ENCODE measurements around the gene ALG14. TPM values are rescaled to one million over a fixed set of nuclear protein-coding genes. Genes with fewer than 3 reads are reported as not detected.
A peak's percentile ranks its signal among the peaks of the same experiment; 100 is the strongest.
"Not testable (repeated sequence)": the region's sequence is repeated elsewhere in the genome, so short reads cannot be mapped to it uniquely, and the experiment has no call there.

ALG14 gene
- total RNA-seq, 1 donor from 2014 or later: 2.9 TPM

DNA sequence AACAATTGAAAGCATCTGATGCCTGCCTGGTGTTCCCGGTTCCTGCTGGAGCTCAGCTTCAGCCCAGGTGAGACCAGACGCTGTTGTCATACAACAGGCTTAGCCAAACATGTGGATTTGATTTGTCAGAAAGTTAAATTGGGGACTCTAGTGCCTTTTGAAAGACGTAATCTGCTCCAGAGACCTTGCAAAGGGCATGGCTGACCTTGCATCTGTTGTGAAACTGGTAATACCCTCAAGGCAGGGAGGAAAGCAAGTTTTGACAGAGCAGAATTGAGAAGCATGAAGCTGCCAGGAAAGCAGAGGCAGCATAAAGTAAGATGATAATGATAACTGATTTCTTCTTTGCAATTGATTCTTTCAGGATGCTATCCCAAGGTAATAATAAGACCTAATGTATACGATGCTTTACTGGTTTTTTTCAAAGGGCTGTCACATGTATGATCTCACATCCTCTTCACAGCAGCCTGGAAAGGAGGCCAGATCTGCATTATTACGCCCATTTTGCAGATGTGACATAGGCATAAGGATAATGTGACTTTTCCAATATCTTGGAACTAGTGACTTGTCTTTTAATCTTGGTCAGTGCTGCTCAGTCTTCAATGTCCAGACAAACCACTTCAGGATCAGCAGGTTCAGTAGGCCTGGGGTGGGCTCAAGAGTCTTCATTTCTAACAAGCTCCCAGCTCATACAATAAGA is 121.1 kb downstream of the ALG14 start:
- intact Hi-C loops (cut with DNase I): no loop called here
- ATAC-seq (ENCODE audit: poor library complexity): no peak
- DNase-seq: no peak

- ATAC-seq (ENCODE audit: poor library complexity): no peak
- no peak for DNase-seq
- intact Hi-C loops (cut with DNase I): no loop called here
These were observed 121.7 kb downstream of the ALG14 start for GRCh38 chr1:94951046-94951445.

- ATAC-seq (ENCODE audit: poor library complexity): no peak
- intact Hi-C loops (cut with DNase I): no loop called here
- DNase-seq: no peak
These were observed 122.8 kb downstream of the ALG14 start for GRCh38 chr1:94949681-94950661.

GRCh38 chr1:94947437-94947836 is 125.3 kb downstream of the ALG14 start:
- no peak for DNase-seq
- peak; percentile 85 for ATAC-seq (ENCODE audit: poor library complexity)
- intact Hi-C loops (cut with DNase I): no loop called here

DNA sequence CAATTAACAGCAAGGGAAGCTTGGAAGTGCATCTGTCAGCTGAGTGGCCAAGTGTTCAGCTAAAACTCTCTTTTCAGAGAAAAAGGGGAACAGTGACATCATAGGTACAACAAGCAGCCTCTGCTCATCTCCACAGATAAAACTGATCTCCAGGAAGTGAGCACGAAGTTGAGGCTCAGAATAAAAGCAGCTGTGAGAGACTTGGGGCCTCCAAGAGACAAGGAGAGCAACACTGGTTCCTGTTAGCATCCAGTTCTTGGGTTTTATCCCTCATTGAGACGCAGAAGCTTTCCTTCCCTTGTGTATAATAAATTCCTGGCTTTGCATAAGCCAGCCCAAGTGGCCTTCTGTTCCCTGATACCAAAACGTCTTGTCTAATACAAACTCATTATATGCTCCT is 125.9 kb downstream of the ALG14 start:
- intact Hi-C loops (cut with DNase I): no loop called here
- ATAC-seq (ENCODE audit: poor library complexity) (peak; percentile 24), DNase-seq (no peak)

- DNase-seq: no peak
- no peak for ATAC-seq (ENCODE audit: poor library complexity)
- intact Hi-C loops (cut with DNase I): no loop called here
These were observed 130.3 kb downstream of the ALG14 start for GRCh38 chr1:94942171-94943128.

DNA sequence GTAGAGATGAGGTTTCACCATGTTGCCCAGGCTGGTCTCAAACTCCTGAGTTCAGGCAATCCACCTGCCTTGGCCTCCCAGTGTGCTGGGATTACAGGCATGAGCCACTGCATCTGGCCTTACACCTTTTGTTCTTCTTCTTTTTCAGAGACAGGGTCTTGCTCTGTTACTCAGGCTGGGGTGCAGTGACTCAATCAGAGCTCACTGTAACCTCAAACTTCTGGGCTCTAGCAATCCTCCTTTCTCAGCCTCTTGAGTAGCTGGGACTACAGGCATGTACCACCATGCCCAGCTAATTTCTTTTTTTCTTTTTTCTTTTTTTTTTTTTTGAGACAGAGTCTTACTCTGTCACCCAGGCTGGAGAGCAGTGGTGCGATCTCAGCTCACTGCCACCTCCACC is 131.3 kb downstream of the ALG14 start:
- DNase-seq; ATAC-seq (ENCODE audit: poor library complexity); intact Hi-C loops (cut with DNase I): not testable (repeated sequence)

GRCh38 chr1:94940738-94941137 is 132.0 kb downstream of the ALG14 start:
- DNase-seq: no peak
- intact Hi-C loops (cut with DNase I): no loop called here
- no peak for ATAC-seq (ENCODE audit: poor library complexity)

GRCh38 chr1:94937820-94938219 is 134.9 kb downstream of the ALG14 start:
- intact Hi-C loops (cut with DNase I): no loop called here
- DNase-seq (no peak), ATAC-seq (ENCODE audit: poor library complexity) (no peak)

DNA sequence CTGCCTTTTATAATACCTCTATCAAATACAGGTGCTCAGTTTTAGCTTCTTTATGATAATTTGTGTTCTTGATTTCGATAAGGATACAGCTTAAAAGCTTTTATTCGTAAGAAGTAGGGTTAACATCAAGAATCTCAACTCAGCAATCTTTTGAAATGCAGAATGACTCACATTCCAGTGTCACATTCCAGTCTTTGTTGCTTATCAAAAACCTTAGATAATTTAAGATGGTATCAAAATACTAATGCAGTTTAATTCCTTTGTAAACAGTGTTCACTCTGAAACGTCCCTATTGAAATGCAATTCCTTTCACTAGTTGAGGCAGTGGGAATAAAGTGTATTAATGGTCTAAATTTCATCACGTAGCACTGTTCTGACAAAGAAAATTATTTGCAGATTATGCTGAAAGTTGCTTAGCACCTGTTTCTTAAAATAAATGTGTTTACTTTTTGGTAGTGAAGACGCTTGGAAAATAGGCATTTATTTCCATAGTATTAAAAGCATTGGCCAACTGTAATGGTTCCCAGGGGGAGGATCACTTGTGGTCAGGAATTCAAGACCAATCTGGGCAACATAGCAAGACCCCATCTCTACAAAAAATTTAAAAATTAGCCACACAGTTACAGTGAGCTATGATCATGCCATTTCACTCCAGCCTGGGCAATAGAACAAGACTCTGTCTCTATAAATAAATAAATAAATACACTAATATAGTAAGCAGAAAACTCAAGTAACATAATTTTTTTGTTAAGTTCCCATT is 135.7 kb downstream of the ALG14 start:
- intact Hi-C loops (cut with DNase I): no loop called here

GRCh38 chr1:94935476-94935875 is 137.3 kb downstream of the ALG14 start:
- DNase-seq: no peak
- no peak for ATAC-seq (ENCODE audit: poor library complexity)
- intact Hi-C loops (cut with DNase I): no loop called here

More for the DNA sequence above, 135.7 kb downstream of the ALG14 start:
- DNase-seq (no peak), ATAC-seq (ENCODE audit: poor library complexity) (no peak)

DNA sequence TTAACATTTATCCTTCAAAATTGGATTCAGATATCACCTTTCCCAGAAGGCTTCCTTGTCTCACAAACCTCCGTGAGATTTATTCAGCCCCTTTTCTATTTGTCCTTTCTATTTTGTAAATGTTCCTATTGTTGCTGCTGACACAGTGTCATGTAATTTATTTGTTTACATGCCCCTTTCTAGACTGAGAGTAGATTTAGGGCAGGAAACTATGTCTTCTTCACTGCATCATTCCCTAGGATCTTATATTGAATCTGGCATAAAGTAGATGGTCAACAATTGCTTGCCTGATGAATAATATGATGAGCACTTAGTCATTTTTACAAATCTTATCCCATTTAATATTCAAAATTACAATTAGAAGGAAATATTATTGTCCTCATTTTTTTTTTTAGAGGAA is 137.7 kb downstream of the ALG14 start:
- ATAC-seq (ENCODE audit: poor library complexity): no peak
- intact Hi-C loops (cut with DNase I): no loop called here

GRCh38 chr1:94934551-94934950 is 138.2 kb downstream of the ALG14 start:
- no peak for ATAC-seq (ENCODE audit: poor library complexity)
- intact Hi-C loops (cut with DNase I): no loop called here
- no peak for DNase-seq

More for the DNA sequence above, 137.7 kb downstream of the ALG14 start:
- no peak for DNase-seq

GRCh38 chr1:94931254-94931841 is 141.4 kb downstream of the ALG14 start:
- DNase-seq (no peak), ATAC-seq (ENCODE audit: poor library complexity) (no peak)
- intact Hi-C loops (cut with DNase I): no loop called here

DNA sequence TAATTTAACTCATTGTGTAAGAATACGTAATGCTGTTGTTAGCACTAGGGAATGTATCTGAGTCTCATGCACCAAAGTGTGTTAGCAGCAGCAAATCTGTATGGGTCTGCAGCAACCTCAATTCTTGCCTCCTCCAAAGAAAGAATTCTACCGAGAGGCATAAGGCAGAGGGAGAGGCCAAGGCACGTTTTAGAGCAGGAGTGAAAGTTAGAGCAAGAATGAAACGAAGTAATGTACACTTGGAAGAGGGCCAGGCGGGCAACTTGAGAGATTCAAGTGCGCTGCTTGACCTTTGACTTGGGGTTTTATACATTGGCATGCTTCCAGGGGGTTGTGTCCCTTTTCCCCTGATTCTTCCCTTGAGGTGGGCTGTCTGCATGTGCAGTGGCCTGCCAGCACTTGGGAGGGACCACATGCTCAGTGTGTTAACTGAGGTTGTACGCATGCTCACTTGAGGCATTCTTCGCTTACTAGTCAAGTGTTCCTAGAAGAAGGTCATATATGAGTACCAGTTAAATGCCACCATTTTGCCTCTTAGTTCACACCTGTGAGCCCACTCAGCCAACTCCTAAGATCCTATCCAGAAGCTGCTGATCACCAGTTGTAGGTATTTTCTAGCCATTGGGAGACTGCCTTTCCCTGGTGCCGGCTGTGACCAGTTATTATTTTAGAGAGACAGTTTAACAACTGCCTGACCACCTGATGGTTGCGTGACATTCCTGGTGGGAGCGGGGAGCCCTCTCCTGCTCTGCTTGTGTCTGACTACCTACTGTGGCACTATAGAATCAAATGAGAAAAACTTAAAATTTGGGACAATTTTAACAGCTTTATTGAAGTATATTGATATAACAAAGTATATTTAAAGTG is 143.2 kb downstream of the ALG14 start:
- no peak for DNase-seq
- ATAC-seq (ENCODE audit: poor library complexity): no peak
- intact Hi-C loops (cut with DNase I): loop anchor here (10.0 kb wide), 1 partner anchor 85 kb away; no protein-coding TSS in a partner anchor

DNA sequence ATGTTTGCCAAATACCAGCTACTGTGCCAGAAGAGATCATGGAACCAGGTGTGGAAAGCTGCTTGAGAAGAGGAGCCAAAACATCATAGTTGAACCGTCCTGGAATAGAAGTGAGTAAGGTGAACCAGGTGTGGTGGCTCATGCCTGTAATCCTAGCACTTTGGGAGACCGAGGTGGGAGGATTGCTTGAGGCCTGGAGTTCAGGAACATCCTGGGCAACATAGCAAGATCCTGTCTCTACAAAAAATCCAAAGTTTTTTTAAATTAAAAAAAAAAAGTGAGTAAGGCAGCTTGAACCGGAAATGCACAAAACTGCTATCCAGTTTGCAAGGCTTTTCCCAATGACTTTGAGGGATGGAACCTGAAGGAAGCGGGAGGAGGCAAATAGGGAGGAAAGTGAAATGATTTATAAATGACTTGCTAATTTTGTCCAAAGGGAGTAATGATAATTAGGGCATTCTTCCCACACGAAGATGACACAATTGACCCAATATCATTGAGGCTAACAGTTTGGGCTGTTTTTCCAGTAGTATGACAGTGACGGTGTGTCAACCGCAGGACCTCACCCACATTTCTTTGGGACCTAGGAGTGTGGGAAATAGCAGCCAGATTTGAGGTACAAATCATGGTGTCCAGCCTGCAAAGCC is 144.3 kb downstream of the ALG14 start:
- intact Hi-C loops (cut with DNase I): loop anchor here (10.0 kb wide), 1 partner anchor 86 kb away; no protein-coding TSS in a partner anchor
- ATAC-seq (ENCODE audit: poor library complexity): no peak

More for the DNA sequence above, 144.3 kb downstream of the ALG14 start:
- no peak for DNase-seq

Measured in Right ventricle myocardium superior (tissue), 1 donor.